SK-N-SH treated with all-trans-retinoic acid at 6 μM for 48 hours (cell line): ENCODE results near the gene PEPD.

Experiments used
- ATAC-seq: fragments of 200-7000 bp; cut with Tn5 transposase; 3 replicates; pipeline ENCODE4 v1.9.1; 2020; ENCODE audit warnings: mild to moderate bottlenecking, moderate library complexity
- ARNTL ChIP-seq: fragments of 450-650 bp; formaldehyde crosslinking; IDR thresholded peaks from 2 replicates; pipeline ENCODE4 v1.5.0; 2020; ENCODE audit warnings: low read depth, mild to moderate bottlenecking, moderate library complexity, borderline replicate concordance
- CSDC2 ChIP-seq: fragments of 250-450 bp; sonication (Bioruptor Pico); IDR thresholded peaks from 2 replicates; pipeline ENCODE4 v1.5.0; 2020; ENCODE audit warnings: mild to moderate bottlenecking, moderate library complexity
- ESRRG ChIP-seq: fragments of 250-450 bp; sonication (Bioruptor Pico); IDR thresholded peaks from 2 replicates; pipeline ENCODE4 v1.6.1; 2021; ENCODE audit warnings: mild to moderate bottlenecking
- GLIS3 ChIP-seq: fragments of 250-450 bp; sonication (Bioruptor Pico); IDR thresholded peaks from 2 replicates; pipeline ENCODE4 v1.5.0; 2020; ENCODE audit warnings: mild to moderate bottlenecking, moderate library complexity
- ISL1 ChIP-seq: fragments of 250-450 bp; sonication (Bioruptor Pico); IDR thresholded peaks from 2 replicates; pipeline ENCODE4 v2.1.2; 2022; ENCODE audit warnings: mild to moderate bottlenecking, moderate library complexity
- OSR1 ChIP-seq: fragments of 250-450 bp; sonication (Bioruptor Pico); IDR thresholded peaks from 2 replicates; pipeline ENCODE4 v1.8.0; 2022; ENCODE audit warnings: moderate library complexity, mild to moderate bottlenecking, inconsistent platforms
- PPARA ChIP-seq: fragments of 250-450 bp; sonication (Bioruptor Pico); IDR thresholded peaks from 2 replicates; pipeline ENCODE4 v1.5.0; 2020; ENCODE audit warnings: mild to moderate bottlenecking, borderline replicate concordance
- RARB ChIP-seq: fragments of 250-450 bp; sonication (Bioruptor Pico); IDR thresholded peaks from 2 replicates; pipeline ENCODE4 v1.8.0; 2021; ENCODE audit warnings: mild to moderate bottlenecking, moderate library complexity
- TCF4 ChIP-seq: fragments of 250-450 bp; sonication (Bioruptor Pico); IDR thresholded peaks from 2 replicates; pipeline ENCODE4 v1.8.0; 2021; ENCODE audit warnings: mild to moderate bottlenecking, moderate library complexity, borderline replicate concordance
- ZC3H10 ChIP-seq: fragments of 250-450 bp; sonication (Bioruptor Pico); IDR thresholded peaks from 2 replicates; pipeline ENCODE4 v1.5.1; 2021; ENCODE audit warnings: mild to moderate bottlenecking, moderate library complexity
- ZFP3 ChIP-seq: fragments of 250-450 bp; sonication (Bioruptor Pico); IDR thresholded peaks from 2 replicates; pipeline ENCODE4 v1.5.0; 2020; ENCODE audit warnings: mild to moderate bottlenecking, moderate library complexity
- ZFP30 ChIP-seq: fragments of 450-650 bp; formaldehyde crosslinking; IDR thresholded peaks from 2 replicates; pipeline ENCODE4 v1.5.0; 2022; ENCODE audit warnings: mild to moderate bottlenecking, moderate library complexity
- ZNF565 ChIP-seq: fragments of 450-650 bp; formaldehyde crosslinking; conservative IDR thresholded peaks from 2 replicates; pipeline ENCODE4 v1.5.0; 2020; ENCODE audit warnings: low read depth, mild to moderate bottlenecking, moderate library complexity
- ZNF70 ChIP-seq: fragments of 450-650 bp; formaldehyde crosslinking; IDR thresholded peaks from 2 replicates; pipeline ENCODE4 v1.5.0; 2020; ENCODE audit warnings: mild to moderate bottlenecking, moderate library complexity
- TF ChIP-seq, protein P1 (sequence below): fragments of 250-450 bp; sonication (Bioruptor Pico); IDR thresholded peaks from 2 replicates; pipeline ENCODE4 v1.8.0; 2021; ENCODE audit warnings: low read depth, mild to moderate bottlenecking, moderate library complexity, borderline replicate concordance
- TF ChIP-seq, protein P2 (sequence below): fragments of 250-450 bp; sonication (Bioruptor Pico); IDR thresholded peaks from 2 replicates; pipeline ENCODE4 v1.8.0; 2020; ENCODE audit warnings: mild to moderate bottlenecking, moderate library complexity, borderline replicate concordance
- TF ChIP-seq, protein P3 (sequence below): fragments of 250-450 bp; sonication (Bioruptor Pico); IDR thresholded peaks from 2 replicates; pipeline ENCODE4 v1.5.1; 2020; ENCODE audit warnings: low read depth, mild to moderate bottlenecking, moderate library complexity
- TF ChIP-seq, protein P4 (sequence below): fragments of 250-450 bp; sonication (Bioruptor Pico); IDR thresholded peaks from 2 replicates; pipeline ENCODE4 v1.5.0; 2020; ENCODE audit warnings: mild to moderate bottlenecking, moderate library complexity
- TF ChIP-seq, protein P5 (sequence below): fragments of 250-450 bp; sonication (Bioruptor Pico); IDR thresholded peaks from 2 replicates; pipeline ENCODE4 v1.5.1; 2021; ENCODE audit warnings: mild to moderate bottlenecking, moderate library complexity

The PEPD gene

DNA sequence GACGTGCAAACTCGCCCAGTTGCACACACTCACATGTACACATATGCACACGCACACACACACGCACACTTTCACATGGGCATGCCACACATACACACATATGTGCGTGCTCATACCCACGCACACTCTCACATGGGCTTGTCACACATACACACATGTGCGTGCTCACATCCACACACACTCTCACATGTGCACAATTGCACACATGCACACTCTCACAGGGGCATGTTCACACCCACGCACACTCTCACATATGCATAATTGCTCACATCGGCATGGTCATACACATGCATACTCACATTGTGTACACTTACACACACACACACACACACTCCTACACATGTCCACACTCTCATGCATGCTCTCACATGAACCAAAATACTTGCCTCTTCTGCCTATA, 32.8 kb upstream of the PEPD start (continued):
- TF ChIP-seq, protein P1, sequence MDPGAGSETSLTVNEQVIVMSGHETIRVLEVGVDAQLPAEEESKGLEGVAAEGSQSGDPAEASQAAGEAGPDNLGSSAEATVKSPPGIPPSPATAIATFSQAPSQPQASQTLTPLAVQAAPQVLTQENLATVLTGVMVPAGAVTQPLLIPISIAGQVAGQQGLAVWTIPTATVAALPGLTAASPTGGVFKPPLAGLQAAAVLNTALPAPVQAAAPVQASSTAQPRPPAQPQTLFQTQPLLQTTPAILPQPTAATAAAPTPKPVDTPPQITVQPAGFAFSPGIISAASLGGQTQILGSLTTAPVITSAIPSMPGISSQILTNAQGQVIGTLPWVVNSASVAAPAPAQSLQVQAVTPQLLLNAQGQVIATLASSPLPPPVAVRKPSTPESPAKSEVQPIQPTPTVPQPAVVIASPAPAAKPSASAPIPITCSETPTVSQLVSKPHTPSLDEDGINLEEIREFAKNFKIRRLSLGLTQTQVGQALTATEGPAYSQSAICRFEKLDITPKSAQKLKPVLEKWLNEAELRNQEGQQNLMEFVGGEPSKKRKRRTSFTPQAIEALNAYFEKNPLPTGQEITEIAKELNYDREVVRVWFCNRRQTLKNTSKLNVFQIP = no peak
- TF ChIP-seq OSR1 (no peak), ISL1 (CRISPR knock-in tag) (no peak), ZNF565 (CRISPR knock-in tag) (no peak)

DNA sequence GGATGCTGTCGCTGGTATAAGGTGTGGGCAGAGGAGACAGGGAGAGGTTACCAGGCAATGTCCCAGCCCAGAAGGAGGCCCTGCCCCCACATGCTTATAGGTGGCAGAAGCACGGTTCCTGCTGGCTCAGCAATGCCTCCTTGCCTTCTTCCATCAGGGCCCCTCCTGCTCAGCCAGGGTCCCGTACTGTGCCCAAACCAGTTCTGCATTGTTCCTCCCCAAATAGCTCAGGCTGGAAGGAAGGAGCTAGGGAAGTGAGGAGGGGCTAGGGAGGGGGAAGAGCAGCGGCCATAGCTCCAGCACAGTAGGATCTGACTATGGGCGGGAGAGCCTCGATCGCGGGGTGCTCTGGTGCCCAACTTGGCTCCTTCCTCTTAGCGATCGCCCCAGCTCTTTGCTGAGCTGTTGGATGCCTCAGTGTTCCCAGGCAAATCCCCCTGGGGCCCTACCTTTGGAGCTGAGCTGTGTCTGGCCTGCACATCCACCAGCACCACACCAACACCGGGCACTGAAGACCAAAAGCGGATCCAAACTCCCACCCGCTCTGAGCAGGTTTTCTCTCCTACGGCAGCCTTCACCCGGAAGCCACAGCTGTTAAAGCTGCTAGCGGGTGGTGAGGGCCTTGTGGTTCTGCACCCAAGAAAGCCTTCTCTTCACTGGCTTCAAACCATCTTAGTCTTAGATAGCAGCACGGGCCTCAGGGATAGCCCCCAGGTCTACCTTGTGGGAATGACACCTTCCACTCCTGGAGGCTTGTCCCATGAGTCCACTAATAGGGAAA, 32.1 kb upstream of the PEPD start:
- ATAC-seq = no peak
- TF ChIP-seq ARNTL (no peak), ZFP30 (no peak), ZNF70 (CRISPR knock-in tag) (no peak), ZC3H10 (CRISPR knock-in tag) (no peak), ZNF565 (CRISPR knock-in tag) (no peak), OSR1 (no peak), ESRRG (CRISPR knock-in tag) (no peak), ZFP3 (no peak)
- TF ChIP-seq, protein P2, sequence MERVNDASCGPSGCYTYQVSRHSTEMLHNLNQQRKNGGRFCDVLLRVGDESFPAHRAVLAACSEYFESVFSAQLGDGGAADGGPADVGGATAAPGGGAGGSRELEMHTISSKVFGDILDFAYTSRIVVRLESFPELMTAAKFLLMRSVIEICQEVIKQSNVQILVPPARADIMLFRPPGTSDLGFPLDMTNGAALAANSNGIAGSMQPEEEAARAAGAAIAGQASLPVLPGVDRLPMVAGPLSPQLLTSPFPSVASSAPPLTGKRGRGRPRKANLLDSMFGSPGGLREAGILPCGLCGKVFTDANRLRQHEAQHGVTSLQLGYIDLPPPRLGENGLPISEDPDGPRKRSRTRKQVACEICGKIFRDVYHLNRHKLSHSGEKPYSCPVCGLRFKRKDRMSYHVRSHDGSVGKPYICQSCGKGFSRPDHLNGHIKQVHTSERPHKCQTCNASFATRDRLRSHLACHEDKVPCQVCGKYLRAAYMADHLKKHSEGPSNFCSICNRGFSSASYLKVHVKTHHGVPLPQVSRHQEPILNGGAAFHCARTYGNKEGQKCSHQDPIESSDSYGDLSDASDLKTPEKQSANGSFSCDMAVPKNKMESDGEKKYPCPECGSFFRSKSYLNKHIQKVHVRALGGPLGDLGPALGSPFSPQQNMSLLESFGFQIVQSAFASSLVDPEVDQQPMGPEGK (CRISPR knock-in tag) = no peak
- TF ChIP-seq, protein P1 = no peak
- TF ChIP-seq, protein P3, sequence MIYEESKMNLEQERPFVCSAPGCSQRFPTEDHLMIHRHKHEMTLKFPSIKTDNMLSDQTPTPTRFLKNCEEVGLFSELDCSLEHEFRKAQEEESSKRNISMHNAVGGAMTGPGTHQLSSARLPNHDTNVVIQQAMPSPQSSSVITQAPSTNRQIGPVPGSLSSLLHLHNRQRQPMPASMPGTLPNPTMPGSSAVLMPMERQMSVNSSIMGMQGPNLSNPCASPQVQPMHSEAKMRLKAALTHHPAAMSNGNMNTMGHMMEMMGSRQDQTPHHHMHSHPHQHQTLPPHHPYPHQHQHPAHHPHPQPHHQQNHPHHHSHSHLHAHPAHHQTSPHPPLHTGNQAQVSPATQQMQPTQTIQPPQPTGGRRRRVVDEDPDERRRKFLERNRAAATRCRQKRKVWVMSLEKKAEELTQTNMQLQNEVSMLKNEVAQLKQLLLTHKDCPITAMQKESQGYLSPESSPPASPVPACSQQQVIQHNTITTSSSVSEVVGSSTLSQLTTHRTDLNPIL (CRISPR knock-in tag) = no peak

DNA sequence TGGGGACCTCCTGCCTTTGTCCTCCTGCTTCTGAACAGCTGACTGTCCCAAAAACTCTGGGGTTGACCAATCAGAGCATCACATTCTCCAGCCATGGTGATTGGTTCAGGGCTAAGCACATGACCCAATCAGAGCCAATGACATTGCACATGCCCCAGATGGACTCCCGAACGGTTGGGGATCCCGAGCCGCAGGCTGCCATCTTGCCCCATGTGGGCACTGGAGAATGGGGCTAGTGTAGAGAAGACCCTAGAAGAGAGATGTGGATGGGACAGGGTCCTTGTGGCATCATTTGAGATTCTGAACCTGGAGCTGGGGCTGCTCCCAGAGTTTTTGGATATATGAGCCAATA, 31.3 kb upstream of the PEPD start:
- no peak for ATAC-seq
- TF ChIP-seq, protein P4, sequence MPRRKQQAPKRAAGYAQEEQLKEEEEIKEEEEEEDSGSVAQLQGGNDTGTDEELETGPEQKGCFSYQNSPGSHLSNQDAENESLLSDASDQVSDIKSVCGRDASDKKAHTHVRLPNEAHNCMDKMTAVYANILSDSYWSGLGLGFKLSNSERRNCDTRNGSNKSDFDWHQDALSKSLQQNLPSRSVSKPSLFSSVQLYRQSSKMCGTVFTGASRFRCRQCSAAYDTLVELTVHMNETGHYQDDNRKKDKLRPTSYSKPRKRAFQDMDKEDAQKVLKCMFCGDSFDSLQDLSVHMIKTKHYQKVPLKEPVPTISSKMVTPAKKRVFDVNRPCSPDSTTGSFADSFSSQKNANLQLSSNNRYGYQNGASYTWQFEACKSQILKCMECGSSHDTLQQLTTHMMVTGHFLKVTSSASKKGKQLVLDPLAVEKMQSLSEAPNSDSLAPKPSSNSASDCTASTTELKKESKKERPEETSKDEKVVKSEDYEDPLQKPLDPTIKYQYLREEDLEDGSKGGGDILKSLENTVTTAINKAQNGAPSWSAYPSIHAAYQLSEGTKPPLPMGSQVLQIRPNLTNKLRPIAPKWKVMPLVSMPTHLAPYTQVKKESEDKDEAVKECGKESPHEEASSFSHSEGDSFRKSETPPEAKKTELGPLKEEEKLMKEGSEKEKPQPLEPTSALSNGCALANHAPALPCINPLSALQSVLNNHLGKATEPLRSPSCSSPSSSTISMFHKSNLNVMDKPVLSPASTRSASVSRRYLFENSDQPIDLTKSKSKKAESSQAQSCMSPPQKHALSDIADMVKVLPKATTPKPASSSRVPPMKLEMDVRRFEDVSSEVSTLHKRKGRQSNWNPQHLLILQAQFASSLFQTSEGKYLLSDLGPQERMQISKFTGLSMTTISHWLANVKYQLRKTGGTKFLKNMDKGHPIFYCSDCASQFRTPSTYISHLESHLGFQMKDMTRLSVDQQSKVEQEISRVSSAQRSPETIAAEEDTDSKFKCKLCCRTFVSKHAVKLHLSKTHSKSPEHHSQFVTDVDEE (CRISPR knock-in tag) = no peak
- TF ChIP-seq PPARA = no peak
- TF ChIP-seq ZC3H10 (CRISPR knock-in tag) = no peak
- TF ChIP-seq RARB (CRISPR knock-in tag) = no peak
- TF ChIP-seq ZFP30 = no peak
- TF ChIP-seq, protein P1 = no peak
- TF ChIP-seq ARNTL = no peak
- TF ChIP-seq GLIS3 (CRISPR knock-in tag) = no peak
- TF ChIP-seq, protein P3 (CRISPR knock-in tag) = no peak
- no peak for TF ChIP-seq ZNF565 (CRISPR knock-in tag)
- TF ChIP-seq, protein P5, sequence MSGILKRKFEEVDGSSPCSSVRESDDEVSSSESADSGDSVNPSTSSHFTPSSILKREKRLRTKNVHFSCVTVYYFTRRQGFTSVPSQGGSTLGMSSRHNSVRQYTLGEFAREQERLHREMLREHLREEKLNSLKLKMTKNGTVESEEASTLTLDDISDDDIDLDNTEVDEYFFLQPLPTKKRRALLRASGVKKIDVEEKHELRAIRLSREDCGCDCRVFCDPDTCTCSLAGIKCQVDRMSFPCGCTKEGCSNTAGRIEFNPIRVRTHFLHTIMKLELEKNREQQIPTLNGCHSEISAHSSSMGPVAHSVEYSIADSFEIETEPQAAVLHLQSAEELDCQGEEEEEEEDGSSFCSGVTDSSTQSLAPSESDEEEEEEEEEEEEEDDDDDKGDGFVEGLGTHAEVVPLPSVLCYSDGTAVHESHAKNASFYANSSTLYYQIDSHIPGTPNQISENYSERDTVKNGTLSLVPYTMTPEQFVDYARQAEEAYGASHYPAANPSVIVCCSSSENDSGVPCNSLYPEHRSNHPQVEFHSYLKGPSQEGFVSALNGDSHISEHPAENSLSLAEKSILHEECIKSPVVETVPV (CRISPR knock-in tag) = no peak
- no peak for TF ChIP-seq TCF4 (CRISPR knock-in tag)
- no peak for TF ChIP-seq ZNF70 (CRISPR knock-in tag)
- no peak for TF ChIP-seq CSDC2 (CRISPR knock-in tag)
